ENCODE data around the gene ADGRG2. TPM values are rescaled to one million over a fixed set of nuclear protein-coding genes. Genes with fewer than 3 reads are reported as not detected.

ADGRG2 gene
- total and polyA plus RNA-seq, 9 of the 15 experiments (the other 6 are each of a cell fraction or from before 2014, with no cell fraction given): 0.03 TPM; not detected in 8

DNA sequence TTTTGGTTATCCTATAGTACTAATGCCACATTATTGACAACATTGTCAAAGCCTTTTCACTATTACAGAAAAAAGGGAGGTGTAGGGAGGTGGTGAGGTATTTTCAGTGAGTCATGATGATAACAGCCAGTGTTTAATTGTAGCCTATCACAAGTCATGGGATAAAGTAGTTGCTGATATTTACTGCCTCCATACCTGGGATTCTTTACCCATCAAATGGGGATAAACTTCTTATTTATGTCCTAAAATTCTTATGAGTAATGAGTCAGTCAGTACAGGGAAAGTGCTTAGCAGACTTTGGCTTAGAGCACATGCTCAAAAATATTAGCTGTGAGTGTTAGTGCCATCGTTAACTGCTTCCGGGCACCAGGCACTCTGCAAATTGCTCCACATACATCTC, 25.7 kb downstream of the ADGRG2 start:
- Histone ChIP-seq H3K4me1 (replicated peaks in 1 of 2; ENCODE audit: control insufficient read depth in 2 of 2, insufficient read depth in 2 of 2, low read length in 2 of 2) (no peaks in the 10 kb centered on the region), H4K20me1 (replicated peaks; ENCODE audit: control insufficient read depth, insufficient read depth, low read length) (no peaks in the 10 kb centered on the region), H3K9me3 (replicated peaks; ENCODE audit: control insufficient read depth, insufficient read depth, low read depth, low read length) (no peaks in the 10 kb centered on the region), H3K9ac (ENCODE audit: insufficient read depth in 1 of 2, low read depth in 2 of 2, low read length in 2 of 2) (no peak overlapping the region), H3K27ac (ENCODE audit: extremely low read depth, low read depth, low read length) (no peak overlapping the region), H3K36me3 (ENCODE audit: control insufficient read depth, insufficient read depth, low read length) (no peaks in the 10 kb centered on the region), H3K79me2 (ENCODE audit: control insufficient read depth, insufficient read depth, low read length) (no peaks in the 10 kb centered on the region), H3K9me1 (ENCODE audit: control insufficient read depth, insufficient read depth, low read length) (no peaks in the 10 kb centered on the region), H3K4me3 (no peak overlapping the region), H3K4me2 (ENCODE audit: insufficient read depth, low read length) (no peak overlapping the region), H3K27me3 (ENCODE audit: control insufficient read depth in 2 of 2, insufficient read depth in 2 of 2, low read length in 2 of 2) (peaks cover 0 to 5% of the 10 kb centered on the region in 2 experiments; a peak in 2 of 5 replicates), H2AFZ (ENCODE audit: low read depth, low read length) (no peak overlapping the region)
- ATAC-seq (no peak), FAIRE-seq (no peak), DNase-seq (ENCODE audit: extremely low read depth in 1 of 4, low spot score in 3 of 4) (no peak)
- CTCF ChIA-PET (ENCODE audit: low intra/inter-chr PET ratio): no interaction called here
- no TSS peak for BruUV-seq (replicated peaks)
- TF ChIP-seq ZNF696 (CRISPR knock-in tag; conservative IDR thresholded peaks at IDR 0.05): no peak
- no peak for TF ChIP-seq ZNF347 (CRISPR knock-in tag; IDR thresholded peaks at IDR 0.05; ENCODE audit: low read depth)
- no peak for TF ChIP-seq FOSL1 (tag; conservative IDR thresholded peaks at IDR 0.05)
- TF ChIP-seq MCM2 (IDR thresholded peaks at IDR 0.05; ENCODE audit: low read depth): no peak
- intact Hi-C loops (cut with micrococcal nuclease) (no loop called here), in situ Hi-C loops (cut with MboI) (no loop called here)
- POLR2A ChIA-PET: no interaction called here
- WGBS (ENCODE audit: insufficient coverage, low coverage, missing lambda C conversion rate): 12% methylated on average over 2 of the region's 2 CpGs

DNA sequence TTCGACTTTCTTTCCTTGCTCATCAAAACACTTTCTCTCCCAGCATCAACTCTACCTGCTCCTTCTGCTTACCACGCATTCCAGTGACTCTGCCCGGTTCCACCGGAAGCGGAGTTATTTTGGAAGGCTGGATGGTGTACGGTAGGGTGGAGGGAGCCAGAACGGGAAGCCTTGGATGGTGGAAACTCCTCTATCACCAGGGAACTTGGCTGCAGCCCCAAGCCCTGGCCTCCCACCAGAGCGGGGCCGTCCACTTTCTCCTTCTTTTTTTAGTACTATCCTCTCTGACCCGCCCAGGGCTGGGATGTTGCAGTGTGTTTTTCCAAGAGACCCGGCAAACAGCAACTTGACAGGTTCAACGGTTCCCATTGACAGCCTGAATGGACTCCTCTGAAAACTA, 27.6 kb downstream of the ADGRG2 start:
- BruUV-seq (replicated peaks): no TSS peak
- H3K4me1 ChIP-seq (replicated peaks in 1 of 2; ENCODE audit: control insufficient read depth in 2 of 2, insufficient read depth in 2 of 2, low read length in 2 of 2): no peaks in the 10 kb centered on the region
- FAIRE-seq: no peak
- in situ Hi-C loops (cut with MboI) (no loop called here), intact Hi-C loops (cut with micrococcal nuclease) (no loop called here)
- WGBS (ENCODE audit: insufficient coverage, low coverage, missing lambda C conversion rate): 0% methylated on average over 1 of the region's 12 CpGs
- no peak for ATAC-seq
- H3K4me2 ChIP-seq (ENCODE audit: insufficient read depth, low read length): no peak overlapping the region
- H3K36me3 ChIP-seq (ENCODE audit: control insufficient read depth, insufficient read depth, low read length): no peaks in the 10 kb centered on the region
- no peaks in the 10 kb centered on the region for H4K20me1 ChIP-seq (replicated peaks; ENCODE audit: control insufficient read depth, insufficient read depth, low read length)
- H3K79me2 ChIP-seq (ENCODE audit: control insufficient read depth, insufficient read depth, low read length): no peaks in the 10 kb centered on the region
- ChIA-PET POLR2A (no interaction called here), CTCF (ENCODE audit: low intra/inter-chr PET ratio) (no interaction called here)
- H3K4me3 ChIP-seq: no peak overlapping the region
- DNase-seq (ENCODE audit: extremely low read depth in 1 of 4, low spot score in 3 of 4): no peak
- H3K9me3 ChIP-seq (replicated peaks; ENCODE audit: control insufficient read depth, insufficient read depth, low read depth, low read length): no peaks in the 10 kb centered on the region
- peaks cover 0 to 5% of the 10 kb centered on the region in 2 experiments; a peak in 1 of 5 replicates for H3K27me3 ChIP-seq (ENCODE audit: control insufficient read depth in 2 of 2, insufficient read depth in 2 of 2, low read length in 2 of 2)
- H3K9me1 ChIP-seq (ENCODE audit: control insufficient read depth, insufficient read depth, low read length): no peaks in the 10 kb centered on the region
- no peak overlapping the region for H3K27ac ChIP-seq (ENCODE audit: extremely low read depth, low read depth, low read length)
- no peak overlapping the region for H2AFZ ChIP-seq (ENCODE audit: low read depth, low read length)
- H3K9ac ChIP-seq (ENCODE audit: insufficient read depth in 1 of 2, low read depth in 2 of 2, low read length in 2 of 2): no peak overlapping the region
- no peak for TF ChIP-seq MXI1 (IDR thresholded peaks at IDR 0.05; ENCODE audit: low read depth, low read length)
- no peak for TF ChIP-seq ZNF707 (CRISPR knock-in tag; conservative IDR thresholded peaks at IDR 0.05)
- TF ChIP-seq ZNF253 (CRISPR knock-in tag; conservative IDR thresholded peaks at IDR 0.05): no peak
- TF ChIP-seq, protein P1, sequence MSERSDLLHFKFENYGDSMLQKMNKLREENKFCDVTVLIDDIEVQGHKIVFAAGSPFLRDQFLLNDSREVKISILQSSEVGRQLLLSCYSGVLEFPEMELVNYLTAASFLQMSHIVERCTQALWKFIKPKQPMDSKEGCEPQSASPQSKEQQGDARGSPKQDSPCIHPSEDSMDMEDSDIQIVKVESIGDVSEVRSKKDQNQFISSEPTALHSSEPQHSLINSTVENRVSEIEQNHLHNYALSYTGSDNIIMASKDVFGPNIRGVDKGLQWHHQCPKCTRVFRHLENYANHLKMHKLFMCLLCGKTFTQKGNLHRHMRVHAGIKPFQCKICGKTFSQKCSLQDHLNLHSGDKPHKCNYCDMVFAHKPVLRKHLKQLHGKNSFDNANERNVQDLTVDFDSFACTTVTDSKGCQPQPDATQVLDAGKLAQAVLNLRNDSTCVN (CRISPR knock-in tag; IDR thresholded peaks at IDR 0.05): no peak
- TF ChIP-seq HDAC8 (tag; IDR thresholded peaks at IDR 0.05): no peak
- TF ChIP-seq PHF20 (IDR thresholded peaks at IDR 0.05; ENCODE audit: partially characterized antibody): no peak
- TF ChIP-seq, protein P2, sequence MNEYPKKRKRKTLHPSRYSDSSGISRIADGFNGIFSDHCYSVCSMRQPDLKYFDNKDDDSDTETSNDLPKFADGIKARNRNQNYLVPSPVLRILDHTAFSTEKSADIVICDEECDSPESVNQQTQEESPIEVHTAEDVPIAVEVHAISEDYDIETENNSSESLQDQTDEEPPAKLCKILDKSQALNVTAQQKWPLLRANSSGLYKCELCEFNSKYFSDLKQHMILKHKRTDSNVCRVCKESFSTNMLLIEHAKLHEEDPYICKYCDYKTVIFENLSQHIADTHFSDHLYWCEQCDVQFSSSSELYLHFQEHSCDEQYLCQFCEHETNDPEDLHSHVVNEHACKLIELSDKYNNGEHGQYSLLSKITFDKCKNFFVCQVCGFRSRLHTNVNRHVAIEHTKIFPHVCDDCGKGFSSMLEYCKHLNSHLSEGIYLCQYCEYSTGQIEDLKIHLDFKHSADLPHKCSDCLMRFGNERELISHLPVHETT (CRISPR knock-in tag; conservative IDR thresholded peaks at IDR 0.05 in 1 of 2, IDR thresholded peaks at IDR 0.05 in 1 of 2): no peak
- TF ChIP-seq KLF1 (tag; IDR thresholded peaks at IDR 0.05): no peak
- TF ChIP-seq, protein P3, sequence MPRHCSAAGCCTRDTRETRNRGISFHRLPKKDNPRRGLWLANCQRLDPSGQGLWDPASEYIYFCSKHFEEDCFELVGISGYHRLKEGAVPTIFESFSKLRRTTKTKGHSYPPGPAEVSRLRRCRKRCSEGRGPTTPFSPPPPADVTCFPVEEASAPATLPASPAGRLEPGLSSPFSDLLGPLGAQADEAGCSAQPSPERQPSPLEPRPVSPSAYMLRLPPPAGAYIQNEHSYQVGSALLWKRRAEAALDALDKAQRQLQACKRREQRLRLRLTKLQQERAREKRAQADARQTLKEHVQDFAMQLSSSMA (CRISPR knock-in tag; IDR thresholded peaks at IDR 0.05): no peak
- TF ChIP-seq RAD21 (CRISPR knock-in tag; conservative IDR thresholded peaks at IDR 0.05 in 1 of 2, IDR thresholded peaks at IDR 0.05 in 1 of 2): no peak

Measured in K562 (cell line).